ENCODE measurements around the gene PTPN11. TPM values are rescaled to one million over a fixed set of nuclear protein-coding genes. Genes with fewer than 3 reads are reported as not detected.

The PTPN11 gene
- total RNA-seq, 2 experiments from 2014 or later, result 137 to 145 TPM

- DNase-seq, result no peak
- Mint-ChIP-seq H3K36me3 (no peaks in the 10 kb centered on the region), H3K27me3 (no peaks in the 10 kb centered on the region), H3K27ac (no peak overlapping the region), H3K9me3 (no peaks in the 10 kb centered on the region), H3K4me3 (no peak overlapping the region), H3K4me1 (ENCODE audit: low read depth) (no peaks in the 10 kb centered on the region)
- ChIA-PET CTCF (no interaction called here), POLR2A (no interaction called here)
- intact Hi-C loops (cut with micrococcal nuclease), result no loop called here
These were observed 105.5 kb downstream of the PTPN11 start for GRCh38 chr12:112524269-112524668.

DNA sequence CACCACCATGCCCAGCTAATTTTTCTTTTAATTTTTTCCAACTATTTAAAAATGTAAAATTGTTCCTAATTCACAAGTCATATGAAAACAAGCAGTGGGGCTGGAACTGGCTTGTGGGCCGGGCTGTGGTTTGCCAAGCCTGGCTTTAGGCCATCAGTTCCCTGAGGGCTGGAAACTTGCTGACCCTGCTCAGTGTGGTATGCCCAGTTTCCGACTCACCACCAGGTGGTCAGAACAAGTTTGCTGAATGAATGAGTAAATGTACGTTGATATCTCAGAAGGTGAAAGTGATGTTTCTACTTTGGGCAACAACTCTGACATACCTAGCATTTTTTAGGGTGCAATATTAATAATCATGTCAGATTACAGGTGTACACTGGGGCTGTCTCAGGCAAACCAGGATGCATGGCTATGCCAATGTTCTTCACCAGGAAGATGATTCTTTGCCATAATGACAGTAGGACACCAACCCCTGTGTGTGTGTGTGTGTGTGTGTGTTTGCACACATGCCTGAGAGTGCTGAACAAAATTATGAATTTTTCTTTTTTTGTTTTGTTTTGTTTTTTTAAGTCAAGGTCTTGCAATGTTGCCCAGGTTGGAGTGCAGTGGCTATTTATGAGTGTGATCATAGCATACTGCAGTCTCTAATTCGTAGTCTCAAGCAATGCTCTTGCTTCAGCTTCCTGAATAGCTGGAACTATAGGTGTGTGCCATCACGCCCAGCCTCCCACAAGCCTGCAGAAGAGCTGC lies 106.1 kb downstream of the PTPN11 start:
- Mint-ChIP-seq H3K9me3 (no peaks in the 10 kb centered on the region), H3K4me3 (no peak overlapping the region), H3K27me3 (no peaks in the 10 kb centered on the region), H3K4me1 (ENCODE audit: low read depth) (no peaks in the 10 kb centered on the region), H3K27ac (no peak overlapping the region), H3K36me3 (no peaks in the 10 kb centered on the region)
- intact Hi-C loops (cut with micrococcal nuclease), result no loop called here
- POLR2A ChIA-PET, result no interaction called here
- CTCF ChIA-PET, result no interaction called here
- DNase-seq, result peak; percentile 16

DNA sequence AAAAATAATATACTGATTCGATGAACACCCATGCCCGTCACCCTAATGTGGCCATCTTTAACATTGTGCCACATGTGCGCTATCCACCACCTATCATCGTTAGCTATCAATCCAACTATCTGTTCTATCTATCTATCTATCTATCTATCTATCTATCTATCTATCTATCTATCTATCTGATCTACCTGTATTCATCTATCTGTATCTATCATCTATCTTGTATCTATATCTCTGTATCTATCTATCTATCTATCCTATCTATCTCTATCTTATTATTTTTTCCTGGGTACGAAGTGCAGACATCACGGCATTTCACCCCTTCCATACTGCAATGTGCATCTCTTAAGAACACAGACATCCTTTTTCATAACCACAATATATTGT lies 106.7 kb downstream of the PTPN11 start:
- ChIA-PET CTCF (no interaction called here), POLR2A (no interaction called here)
- Mint-ChIP-seq H3K9me3 (no peaks in the 10 kb centered on the region), H3K27ac (no peak overlapping the region), H3K4me1 (ENCODE audit: low read depth) (no peaks in the 10 kb centered on the region), H3K4me3 (no peak overlapping the region), H3K36me3 (no peaks in the 10 kb centered on the region), H3K27me3 (no peaks in the 10 kb centered on the region)
- no peak for DNase-seq
- intact Hi-C loops (cut with micrococcal nuclease), result no loop called here

DNA sequence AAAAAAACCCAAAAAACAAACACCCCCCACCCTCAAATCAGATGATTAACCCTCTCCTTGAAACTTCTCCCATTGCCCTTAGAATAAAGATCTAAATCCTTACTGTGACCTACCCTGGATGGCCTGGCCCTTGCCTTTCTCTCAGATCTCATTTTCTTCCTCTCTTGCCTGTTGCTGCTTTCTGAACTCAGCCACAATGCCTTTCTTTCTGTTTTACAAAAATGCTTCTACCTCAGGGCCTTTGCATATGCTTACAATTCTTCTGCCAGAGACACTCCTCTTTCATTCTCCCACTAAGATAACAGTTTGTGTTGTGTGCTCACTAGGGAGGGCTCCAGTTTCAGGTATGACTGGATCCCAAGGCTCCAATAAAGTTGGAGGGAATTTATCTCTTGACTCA lies 108.3 kb downstream of the PTPN11 start:
- ChIA-PET CTCF (no interaction called here), POLR2A (no interaction called here)
- H3K4me3 Mint-ChIP-seq, result no peak overlapping the region
- no peaks in the 10 kb centered on the region for H3K36me3 Mint-ChIP-seq
- H3K4me1 Mint-ChIP-seq (ENCODE audit: low read depth), result no peaks in the 10 kb centered on the region
- intact Hi-C loops (cut with micrococcal nuclease), result no loop called here
- H3K9me3 Mint-ChIP-seq, result no peaks in the 10 kb centered on the region
- H3K27me3 Mint-ChIP-seq, result no peaks in the 10 kb centered on the region
- H3K27ac Mint-ChIP-seq, result no peak overlapping the region
- no peak for DNase-seq

GRCh38 chr12:112527501-112527900 lies 108.8 kb downstream of the PTPN11 start:
- Mint-ChIP-seq H3K4me1 (ENCODE audit: low read depth) (no peaks in the 10 kb centered on the region), H3K4me3 (no peak overlapping the region), H3K27ac (no peak overlapping the region), H3K27me3 (no peaks in the 10 kb centered on the region), H3K9me3 (no peaks in the 10 kb centered on the region), H3K36me3 (no peaks in the 10 kb centered on the region)
- no peak for DNase-seq
- CTCF ChIA-PET, result no interaction called here
- intact Hi-C loops (cut with micrococcal nuclease), result no loop called here
- POLR2A ChIA-PET, result no interaction called here

DNA sequence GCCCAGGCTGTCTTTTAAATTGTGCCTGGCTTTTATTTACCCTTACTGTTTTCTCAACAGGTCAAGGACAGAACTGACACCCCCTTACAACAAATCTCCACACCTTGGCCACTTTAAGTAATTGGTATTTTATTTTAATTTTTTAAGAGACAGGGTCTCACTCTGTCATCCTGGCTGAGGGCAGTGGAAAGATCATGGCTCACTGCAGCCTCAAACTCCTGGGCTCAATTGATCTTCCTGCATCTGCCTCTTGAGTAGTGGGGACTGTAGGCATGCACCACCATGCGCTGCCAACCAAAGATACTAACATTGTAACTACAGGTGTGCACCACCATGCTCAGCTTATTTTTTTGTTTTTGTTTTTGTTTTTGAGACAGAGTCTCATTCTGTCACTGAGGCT lies 109.8 kb downstream of the PTPN11 start:
- intact Hi-C loops (cut with micrococcal nuclease), result no loop called here
- Mint-ChIP-seq H3K27me3 (peaks cover 2% of the 10 kb centered on the region), H3K9me3 (no peaks in the 10 kb centered on the region), H3K27ac (no peak overlapping the region), H3K36me3 (no peaks in the 10 kb centered on the region), H3K4me3 (no peak overlapping the region), H3K4me1 (ENCODE audit: low read depth) (no peaks in the 10 kb centered on the region)
- POLR2A ChIA-PET, result no interaction called here
- CTCF ChIA-PET, result no interaction called here
- no peak for DNase-seq

DNA sequence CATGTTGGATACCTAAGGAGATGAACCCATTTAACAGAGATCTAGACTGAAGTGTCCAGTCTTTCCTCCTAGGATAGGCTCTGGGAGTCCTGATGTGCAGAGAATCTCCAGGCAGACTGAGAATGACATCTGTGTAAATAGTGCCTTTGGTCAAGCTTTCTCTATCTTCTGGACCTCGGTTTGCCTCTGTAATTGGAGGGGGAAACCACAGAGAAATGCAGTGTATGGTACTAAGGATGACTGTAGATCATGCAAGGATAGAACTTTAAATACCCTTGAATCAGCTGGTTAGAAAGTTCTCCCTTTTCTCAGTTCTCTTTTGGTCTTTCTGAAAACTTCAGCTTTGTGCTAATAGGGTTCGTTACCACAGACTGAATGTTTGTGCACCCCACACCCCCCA lies 112.2 kb downstream of the PTPN11 start:
- no peak for DNase-seq
- Mint-ChIP-seq H3K36me3 (no peaks in the 10 kb centered on the region), H3K4me3 (no peak overlapping the region), H3K27ac (no peak overlapping the region), H3K4me1 (ENCODE audit: low read depth) (no peaks in the 10 kb centered on the region), H3K9me3 (no peaks in the 10 kb centered on the region), H3K27me3 (peaks cover 8% of the 10 kb centered on the region)
- ChIA-PET POLR2A (no interaction called here), CTCF (no interaction called here)
- intact Hi-C loops (cut with micrococcal nuclease), result no loop called here

DNA sequence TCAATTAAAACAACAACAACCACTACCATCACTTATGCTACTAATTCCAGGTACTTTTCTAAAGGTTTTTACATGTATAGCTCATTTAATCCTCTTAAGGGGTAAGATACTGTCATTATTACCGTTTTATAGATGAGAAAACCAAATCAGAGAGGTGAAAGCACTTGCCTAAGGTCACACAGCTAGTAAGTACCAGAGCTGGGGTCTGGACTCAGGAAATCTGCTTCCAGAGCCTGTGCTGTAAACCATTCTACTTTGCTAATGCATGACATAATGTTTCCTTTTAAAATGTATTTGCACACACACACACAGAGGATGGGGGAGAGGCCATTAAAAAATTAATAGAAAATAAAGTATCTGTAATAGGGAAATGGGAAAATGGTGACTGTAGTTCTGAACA lies 113.4 kb downstream of the PTPN11 start:
- ChIA-PET CTCF (no interaction called here), POLR2A (no interaction called here)
- Mint-ChIP-seq H3K36me3 (no peaks in the 10 kb centered on the region), H3K4me1 (ENCODE audit: low read depth) (no peaks in the 10 kb centered on the region), H3K4me3 (no peak overlapping the region), H3K9me3 (no peaks in the 10 kb centered on the region), H3K27me3 (peaks cover 8% of the 10 kb centered on the region), H3K27ac (no peak overlapping the region)
- intact Hi-C loops (cut with micrococcal nuclease), result no loop called here
- no peak for DNase-seq

- intact Hi-C loops (cut with micrococcal nuclease), result no loop called here
- Mint-ChIP-seq H3K36me3 (no peaks in the 10 kb centered on the region), H3K4me1 (ENCODE audit: low read depth) (peaks cover 3% of the 10 kb centered on the region), H3K27ac (no peak overlapping the region), H3K4me3 (no peak overlapping the region), H3K9me3 (no peaks in the 10 kb centered on the region), H3K27me3 (peaks cover 8% of the 10 kb centered on the region)
- POLR2A ChIA-PET, result no interaction called here
- DNase-seq, result no peak
- CTCF ChIA-PET, result no interaction called here
These were observed 114.8 kb downstream of the PTPN11 start for GRCh38 chr12:112533528-112533927.

DNA sequence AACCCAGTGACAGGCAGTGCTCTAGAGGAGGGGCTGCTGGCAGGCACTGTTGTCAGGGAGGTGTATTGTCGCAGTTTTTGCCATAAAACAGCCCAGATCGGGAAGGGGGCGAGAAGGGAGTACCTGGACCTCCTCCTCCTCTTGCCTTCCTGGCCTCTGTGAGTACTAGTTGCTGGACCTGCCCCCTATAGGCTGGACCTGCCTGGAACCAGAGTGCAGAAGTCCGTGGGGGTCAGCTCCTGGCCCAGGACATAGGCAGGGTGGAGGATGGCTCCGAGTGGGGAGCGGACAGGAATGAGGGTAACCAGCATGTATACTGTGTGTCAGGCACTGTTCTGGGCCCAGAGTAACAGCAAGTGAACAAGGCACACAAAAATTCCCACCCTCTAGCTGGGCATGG lies 116.3 kb downstream of the PTPN11 start:
- no peaks in the 10 kb centered on the region for H3K9me3 Mint-ChIP-seq
- H3K27me3 Mint-ChIP-seq, result peaks cover 10% of the 10 kb centered on the region
- H3K27ac Mint-ChIP-seq, result no peak overlapping the region
- no peak overlapping the region for H3K4me3 Mint-ChIP-seq
- ChIA-PET CTCF (no interaction called here), POLR2A (no interaction called here)
- peaks cover 3% of the 10 kb centered on the region for H3K4me1 Mint-ChIP-seq (ENCODE audit: low read depth)
- H3K36me3 Mint-ChIP-seq, result no peaks in the 10 kb centered on the region
- DNase-seq, result no peak
- intact Hi-C loops (cut with micrococcal nuclease), result no loop called here

DNA sequence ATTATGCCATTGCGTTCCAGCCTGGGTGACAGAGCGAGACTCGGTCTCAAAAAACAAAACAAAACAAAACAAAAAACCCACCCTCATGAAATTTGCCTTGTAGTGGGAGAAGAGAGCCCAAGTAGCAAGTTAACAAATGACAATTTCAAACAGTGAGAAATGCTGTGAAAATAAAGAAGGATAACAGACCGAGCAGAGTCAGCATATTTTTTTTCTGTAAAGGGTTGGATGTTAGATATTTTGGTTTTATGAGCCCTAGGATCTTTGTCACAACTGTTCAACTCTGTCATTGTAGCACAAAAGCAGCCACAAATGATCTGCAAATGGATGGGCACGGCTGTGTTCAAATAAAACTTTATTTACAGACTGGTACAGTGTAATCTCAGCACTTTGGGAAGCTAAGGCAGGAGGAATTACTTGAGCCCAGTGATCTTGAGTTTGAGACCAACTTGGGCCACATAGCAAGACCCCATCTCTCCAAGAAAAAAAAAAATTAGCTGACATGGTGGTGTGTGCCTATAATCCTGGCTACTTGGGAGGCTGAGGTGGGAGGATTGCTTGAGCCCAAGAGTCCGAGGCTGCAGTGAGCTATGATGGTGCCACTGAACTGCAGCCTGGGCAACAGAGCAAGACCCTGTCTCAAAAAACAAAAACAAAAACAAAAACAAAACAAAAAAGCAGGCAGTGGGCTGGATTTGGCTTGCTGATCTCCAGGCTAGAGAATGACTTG lies 117.1 kb downstream of the PTPN11 start:
- Mint-ChIP-seq H3K4me3 (no peak overlapping the region), H3K36me3 (no peaks in the 10 kb centered on the region), H3K27ac (no peak overlapping the region), H3K4me1 (ENCODE audit: low read depth) (peaks cover 3% of the 10 kb centered on the region), H3K9me3 (no peaks in the 10 kb centered on the region), H3K27me3 (peaks cover 10% of the 10 kb centered on the region)
- ChIA-PET CTCF (no interaction called here), POLR2A (no interaction called here)
- intact Hi-C loops (cut with micrococcal nuclease), result no loop called here
- no peak for DNase-seq

DNA sequence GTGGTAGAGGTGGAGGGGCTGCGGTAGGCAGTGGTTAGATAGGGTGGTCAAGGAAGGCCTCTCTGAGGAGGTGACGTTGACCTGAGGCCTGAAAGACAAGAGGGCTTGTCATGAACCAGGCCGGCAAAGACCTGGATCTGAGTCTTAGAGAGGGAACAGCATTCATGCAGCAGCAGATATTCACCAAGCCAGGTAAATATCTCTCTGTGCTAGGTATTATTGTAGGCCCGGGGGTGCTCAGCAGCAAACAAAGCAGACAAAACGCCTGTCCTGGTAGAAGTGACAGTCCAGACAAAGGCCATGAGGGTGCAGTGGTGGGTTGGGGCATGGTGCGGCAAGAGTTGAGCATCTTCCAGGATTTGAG lies 117.6 kb downstream of the PTPN11 start:
- Mint-ChIP-seq H3K4me1 (ENCODE audit: low read depth) (peaks cover 3% of the 10 kb centered on the region), H3K36me3 (no peaks in the 10 kb centered on the region), H3K27me3 (peaks cover 10% of the 10 kb centered on the region), H3K27ac (no peak overlapping the region), H3K9me3 (no peaks in the 10 kb centered on the region), H3K4me3 (no peak overlapping the region)
- no peak for DNase-seq
- intact Hi-C loops (cut with micrococcal nuclease), result no loop called here
- CTCF ChIA-PET, result no interaction called here
- POLR2A ChIA-PET, result no interaction called here

DNA sequence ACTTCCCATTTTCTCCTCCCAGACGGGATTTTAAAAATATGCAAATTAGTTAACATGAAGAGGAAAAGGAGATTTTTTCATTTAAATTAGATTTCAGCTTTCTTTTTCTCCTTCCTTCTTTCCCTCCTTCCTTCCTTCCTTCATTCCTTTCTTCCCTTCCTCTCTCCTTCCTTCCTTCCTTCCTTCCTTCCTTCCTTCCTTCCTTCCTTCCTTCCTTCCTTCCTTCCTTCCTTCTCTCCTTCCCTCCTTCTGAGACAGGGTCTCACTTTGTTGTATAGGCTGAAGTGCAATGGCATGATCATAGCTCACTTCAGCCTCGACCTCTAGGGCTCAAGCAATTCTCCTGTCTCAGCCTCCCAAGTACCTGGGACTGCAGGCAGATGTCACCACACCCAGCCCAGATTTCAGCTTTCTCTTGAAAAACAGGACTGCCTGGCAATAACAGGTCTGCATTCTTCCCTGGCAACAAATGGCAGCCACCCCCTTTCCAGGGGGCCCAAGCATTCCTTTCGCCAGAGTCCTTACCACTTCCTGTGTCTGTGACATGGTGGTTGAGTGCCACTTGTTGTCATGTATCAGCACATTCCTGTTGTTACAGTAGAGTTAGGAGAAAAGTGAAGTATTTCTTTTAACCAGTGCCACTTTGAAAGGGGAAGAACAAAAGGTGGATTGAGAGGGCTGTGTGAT lies 119.1 kb downstream of the PTPN11 start:
- no peaks in the 10 kb centered on the region for H3K9me3 Mint-ChIP-seq
- CTCF ChIA-PET, result no interaction called here
- H3K27ac Mint-ChIP-seq, result no peak overlapping the region
- no peak overlapping the region for H3K4me3 Mint-ChIP-seq
- POLR2A ChIA-PET, result no interaction called here
- DNase-seq, result no peak
- no peaks in the 10 kb centered on the region for H3K36me3 Mint-ChIP-seq
- peaks cover 3% of the 10 kb centered on the region for H3K4me1 Mint-ChIP-seq (ENCODE audit: low read depth)
- intact Hi-C loops (cut with micrococcal nuclease), result no loop called here
- peaks cover 14% of the 10 kb centered on the region for H3K27me3 Mint-ChIP-seq

Data from activated CD4-positive, alpha-beta memory T cell treated with anti-CD3 and anti-CD28 coated beads for 36 hours (primary cell).